ENCODE results near the gene ZNF77. TPM values are rescaled to one million over a fixed set of nuclear protein-coding genes. Genes with fewer than 3 reads are reported as not detected.
A peak's percentile ranks its signal among the peaks of the same experiment; 100 is the strongest.

ZNF77 gene
- total and polyA plus RNA-seq, 10 of the 15 experiments (the other 5 are each of a cell fraction or from before 2014, with no cell fraction given), result 1.9 to 4.7 (median 3.0) TPM

DNA sequence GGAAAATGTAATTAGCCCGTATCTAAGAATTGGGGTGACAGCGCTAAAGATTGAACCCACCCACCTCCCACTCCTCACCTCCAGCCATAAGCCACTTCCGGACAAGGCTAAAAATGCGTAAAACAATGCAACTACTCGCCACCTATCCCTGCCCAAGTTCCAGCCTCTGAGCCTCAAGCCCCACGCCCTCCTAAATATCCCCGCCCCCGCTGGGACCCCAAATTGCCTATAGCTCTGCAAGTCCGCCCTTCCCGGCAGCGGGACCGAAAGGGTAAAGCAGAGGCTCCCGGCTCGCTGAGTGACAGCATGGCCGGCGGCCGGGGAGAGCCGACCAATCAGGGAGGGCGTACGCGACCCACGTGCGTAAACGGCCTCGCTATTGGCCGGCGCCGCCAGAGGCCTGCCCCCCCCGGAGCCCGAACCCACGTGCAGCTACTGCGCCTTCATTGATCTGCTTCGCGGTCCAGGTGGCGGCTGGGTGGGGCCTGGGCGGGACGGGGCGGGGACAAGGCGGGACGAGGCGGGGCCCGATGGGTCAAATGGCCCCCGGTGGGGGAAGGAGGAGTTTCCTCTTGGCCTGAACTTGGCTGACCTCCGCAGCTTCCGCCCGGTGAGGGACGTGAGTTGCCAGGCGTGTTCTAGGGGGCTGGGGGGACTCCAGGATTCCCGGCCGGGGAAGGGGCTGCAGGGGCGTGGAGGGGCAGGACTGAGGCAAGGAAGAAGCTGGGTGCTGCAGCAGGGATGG, 32.4 kb upstream of the ZNF77 start, which contains the start of gene TLE6 (continued):
- TF ChIP-seq, protein P1, sequence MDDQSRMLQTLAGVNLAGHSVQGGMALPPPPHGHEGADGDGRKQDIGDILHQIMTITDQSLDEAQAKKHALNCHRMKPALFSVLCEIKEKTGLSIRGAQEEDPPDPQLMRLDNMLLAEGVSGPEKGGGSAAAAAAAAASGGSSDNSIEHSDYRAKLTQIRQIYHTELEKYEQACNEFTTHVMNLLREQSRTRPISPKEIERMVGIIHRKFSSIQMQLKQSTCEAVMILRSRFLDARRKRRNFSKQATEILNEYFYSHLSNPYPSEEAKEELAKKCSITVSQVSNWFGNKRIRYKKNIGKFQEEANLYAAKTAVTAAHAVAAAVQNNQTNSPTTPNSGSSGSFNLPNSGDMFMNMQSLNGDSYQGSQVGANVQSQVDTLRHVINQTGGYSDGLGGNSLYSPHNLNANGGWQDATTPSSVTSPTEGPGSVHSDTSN (IDR thresholded peaks at IDR 0.05; ENCODE audit: insufficient replicate concordance, low read depth, low read length), result peak; percentile 96
- TF ChIP-seq, protein P2, sequence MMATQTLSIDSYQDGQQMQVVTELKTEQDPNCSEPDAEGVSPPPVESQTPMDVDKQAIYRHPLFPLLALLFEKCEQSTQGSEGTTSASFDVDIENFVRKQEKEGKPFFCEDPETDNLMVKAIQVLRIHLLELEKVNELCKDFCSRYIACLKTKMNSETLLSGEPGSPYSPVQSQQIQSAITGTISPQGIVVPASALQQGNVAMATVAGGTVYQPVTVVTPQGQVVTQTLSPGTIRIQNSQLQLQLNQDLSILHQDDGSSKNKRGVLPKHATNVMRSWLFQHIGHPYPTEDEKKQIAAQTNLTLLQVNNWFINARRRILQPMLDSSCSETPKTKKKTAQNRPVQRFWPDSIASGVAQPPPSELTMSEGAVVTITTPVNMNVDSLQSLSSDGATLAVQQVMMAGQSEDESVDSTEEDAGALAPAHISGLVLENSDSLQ (IDR thresholded peaks at IDR 0.05), result peak; percentile 98
- TF ChIP-seq, protein P3, sequence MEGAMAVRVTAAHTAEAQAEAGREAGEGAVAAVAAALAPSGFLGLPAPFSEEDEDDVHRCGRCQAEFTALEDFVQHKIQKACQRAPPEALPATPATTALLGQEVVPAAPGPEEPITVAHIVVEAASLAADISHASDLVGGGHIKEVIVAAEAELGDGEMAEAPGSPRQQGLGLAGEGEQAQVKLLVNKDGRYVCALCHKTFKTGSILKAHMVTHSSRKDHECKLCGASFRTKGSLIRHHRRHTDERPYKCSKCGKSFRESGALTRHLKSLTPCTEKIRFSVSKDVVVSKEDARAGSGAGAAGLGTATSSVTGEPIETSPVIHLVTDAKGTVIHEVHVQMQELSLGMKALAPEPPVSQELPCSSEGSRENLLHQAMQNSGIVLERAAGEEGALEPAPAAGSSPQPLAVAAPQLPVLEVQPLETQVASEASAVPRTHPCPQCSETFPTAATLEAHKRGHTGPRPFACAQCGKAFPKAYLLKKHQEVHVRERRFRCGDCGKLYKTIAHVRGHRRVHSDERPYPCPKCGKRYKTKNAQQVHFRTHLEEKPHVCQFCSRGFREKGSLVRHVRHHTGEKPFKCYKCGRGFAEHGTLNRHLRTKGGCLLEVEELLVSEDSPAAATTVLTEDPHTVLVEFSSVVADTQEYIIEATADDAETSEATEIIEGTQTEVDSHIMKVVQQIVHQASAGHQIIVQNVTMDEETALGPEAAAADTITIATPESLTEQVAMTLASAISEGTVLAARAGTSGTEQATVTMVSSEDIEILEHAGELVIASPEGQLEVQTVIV (IDR thresholded peaks at IDR 0.05; ENCODE audit: borderline replicate concordance, partially characterized antibody), result peak; percentile 48
- TF ChIP-seq RB1 (IDR thresholded peaks at IDR 0.05; ENCODE audit: borderline replicate concordance), result 0 out of 2 replicates have a peak, but pooled peaks have one; percentile 23
- peak; percentile 78 for TF ChIP-seq POLR2A (IDR thresholded peaks at IDR 0.05; ENCODE audit: low read depth, low read length)
- TF ChIP-seq TCF12 (IDR thresholded peaks at IDR 0.05; ENCODE audit: low read depth, low read length), result peak; percentile 48; the same call in 1 of the 2 replicates
- TF ChIP-seq ATF7 (IDR thresholded peaks at IDR 0.05; ENCODE audit: low read depth), result 0 out of 2 replicates have a peak, but pooled peaks have one; percentile 9
- peak; percentile 58 for TF ChIP-seq NR2C1 (IDR thresholded peaks at IDR 0.05)
- TF ChIP-seq NKRF (conservative IDR thresholded peaks at IDR 0.05), result peak; percentile 59; the same call in 1 of the 2 replicates
- TF ChIP-seq POLR2AphosphoS5 (IDR thresholded peaks at IDR 0.05; ENCODE audit: low read length), result peak; percentile 58; the same call in 1 of the 2 replicates
- TF ChIP-seq, protein P4, sequence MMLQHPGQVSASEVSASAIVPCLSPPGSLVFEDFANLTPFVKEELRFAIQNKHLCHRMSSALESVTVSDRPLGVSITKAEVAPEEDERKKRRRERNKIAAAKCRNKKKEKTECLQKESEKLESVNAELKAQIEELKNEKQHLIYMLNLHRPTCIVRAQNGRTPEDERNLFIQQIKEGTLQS (IDR thresholded peaks at IDR 0.05; ENCODE audit: borderline replicate concordance, extremely low read depth, low read depth, low read length), result peak; percentile 44; the same call in 1 of the 2 replicates
- TF ChIP-seq YY1 (IDR thresholded peaks at IDR 0.05; ENCODE audit: low read depth, low read length), result peak; percentile 86
- peak; percentile 71; the same call in 1 of the 2 replicates for TF ChIP-seq GATAD2B (conservative IDR thresholded peaks at IDR 0.05; ENCODE audit: low read depth)
- TF ChIP-seq RUNX3 (IDR thresholded peaks at IDR 0.05; ENCODE audit: low read length), result 0 out of 2 replicates have a peak, but pooled peaks have one; percentile 8
- TF ChIP-seq, protein P5, sequence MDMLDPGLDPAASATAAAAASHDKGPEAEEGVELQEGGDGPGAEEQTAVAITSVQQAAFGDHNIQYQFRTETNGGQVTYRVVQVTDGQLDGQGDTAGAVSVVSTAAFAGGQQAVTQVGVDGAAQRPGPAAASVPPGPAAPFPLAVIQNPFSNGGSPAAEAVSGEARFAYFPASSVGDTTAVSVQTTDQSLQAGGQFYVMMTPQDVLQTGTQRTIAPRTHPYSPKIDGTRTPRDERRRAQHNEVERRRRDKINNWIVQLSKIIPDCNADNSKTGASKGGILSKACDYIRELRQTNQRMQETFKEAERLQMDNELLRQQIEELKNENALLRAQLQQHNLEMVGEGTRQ (IDR thresholded peaks at IDR 0.05; ENCODE audit: borderline replicate concordance, low read depth, low read length), result peak; percentile 72
- TF ChIP-seq POU2F2 (IDR thresholded peaks at IDR 0.05; ENCODE audit: borderline replicate concordance, low read depth, low read length), result no peak
- TF ChIP-seq SP1 (IDR thresholded peaks at IDR 0.05; ENCODE audit: low read depth, low read length), result peak; percentile 93
- TF ChIP-seq, protein P6, sequence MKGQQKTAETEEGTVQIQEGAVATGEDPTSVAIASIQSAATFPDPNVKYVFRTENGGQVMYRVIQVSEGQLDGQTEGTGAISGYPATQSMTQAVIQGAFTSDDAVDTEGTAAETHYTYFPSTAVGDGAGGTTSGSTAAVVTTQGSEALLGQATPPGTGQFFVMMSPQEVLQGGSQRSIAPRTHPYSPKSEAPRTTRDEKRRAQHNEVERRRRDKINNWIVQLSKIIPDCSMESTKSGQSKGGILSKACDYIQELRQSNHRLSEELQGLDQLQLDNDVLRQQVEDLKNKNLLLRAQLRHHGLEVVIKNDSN (IDR thresholded peaks at IDR 0.05; ENCODE audit: borderline replicate concordance, extremely low read length, insufficient read depth, low read depth, low read length), result peak; percentile 89
- TF ChIP-seq KDM1A (IDR thresholded peaks at IDR 0.05; ENCODE audit: borderline replicate concordance), result no peak

All from GM12878 (cell line).